ENCODE data around the gene NOM1.

The NOM1 gene

GRCh38 chr7:157016352-157017041 lies 67.0 kb downstream of the NOM1 start:
- no peak for DNase-seq

DNA sequence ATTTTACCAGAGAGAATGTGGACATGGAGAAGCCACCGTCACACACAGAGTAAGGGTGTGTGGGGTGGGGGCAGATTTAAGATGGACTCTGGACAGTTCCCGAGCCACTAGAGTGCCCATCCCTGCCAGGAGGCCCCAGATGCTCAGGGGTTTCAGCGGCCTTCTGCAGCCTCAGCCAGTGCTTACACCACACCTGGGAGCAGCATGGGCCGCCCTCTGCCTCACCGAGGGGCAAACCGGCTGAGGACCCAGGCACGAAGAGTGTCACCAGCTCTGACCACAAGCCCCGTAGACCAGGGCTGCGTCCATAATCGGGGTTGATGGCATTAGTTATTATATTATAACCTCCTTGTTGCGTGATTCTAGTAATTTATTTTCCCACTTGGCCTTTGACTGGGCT lies 67.6 kb downstream of the NOM1 start:
- DNase-seq = no peak

DNA sequence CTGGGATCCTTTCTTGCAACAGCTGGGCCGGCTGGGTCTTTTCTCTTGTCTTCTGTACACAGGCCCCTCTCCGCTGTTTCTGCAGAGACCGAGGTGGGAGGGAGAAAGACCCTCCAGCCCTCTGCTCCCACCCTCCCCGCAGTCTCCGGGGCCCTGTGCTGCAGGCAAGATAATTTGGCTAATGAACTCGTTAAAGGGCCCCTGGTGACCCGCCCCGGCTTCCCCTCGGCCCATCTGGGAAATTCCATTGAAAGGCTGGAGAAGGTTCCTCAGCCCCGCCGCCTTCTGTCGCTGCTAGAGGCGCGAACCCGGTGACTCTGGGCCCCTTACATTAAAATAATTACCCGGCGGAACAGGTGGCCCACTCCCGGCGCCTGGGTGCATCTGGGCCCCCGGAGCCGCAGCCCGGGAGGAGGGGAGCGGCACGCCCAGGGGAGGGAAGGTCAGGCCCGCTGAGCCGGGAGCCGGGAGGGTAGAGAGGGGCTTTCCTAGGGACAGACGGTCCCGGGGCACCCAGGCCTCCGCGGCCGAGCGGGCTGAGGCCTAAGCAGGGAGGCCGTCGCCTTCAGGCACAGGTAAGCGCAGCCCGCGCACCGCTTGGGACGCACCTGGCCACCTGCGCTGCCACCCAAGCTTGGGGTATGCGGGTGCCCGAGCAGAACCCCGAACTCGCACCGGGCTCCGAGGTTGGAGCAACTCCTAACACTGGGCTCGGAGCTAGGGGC lies 68.3 kb downstream of the NOM1 start:
- DNase-seq = no peak

GRCh38 chr7:157018328-157018996 lies 69.0 kb downstream of the NOM1 start:
- DNase-seq = no peak

DNA sequence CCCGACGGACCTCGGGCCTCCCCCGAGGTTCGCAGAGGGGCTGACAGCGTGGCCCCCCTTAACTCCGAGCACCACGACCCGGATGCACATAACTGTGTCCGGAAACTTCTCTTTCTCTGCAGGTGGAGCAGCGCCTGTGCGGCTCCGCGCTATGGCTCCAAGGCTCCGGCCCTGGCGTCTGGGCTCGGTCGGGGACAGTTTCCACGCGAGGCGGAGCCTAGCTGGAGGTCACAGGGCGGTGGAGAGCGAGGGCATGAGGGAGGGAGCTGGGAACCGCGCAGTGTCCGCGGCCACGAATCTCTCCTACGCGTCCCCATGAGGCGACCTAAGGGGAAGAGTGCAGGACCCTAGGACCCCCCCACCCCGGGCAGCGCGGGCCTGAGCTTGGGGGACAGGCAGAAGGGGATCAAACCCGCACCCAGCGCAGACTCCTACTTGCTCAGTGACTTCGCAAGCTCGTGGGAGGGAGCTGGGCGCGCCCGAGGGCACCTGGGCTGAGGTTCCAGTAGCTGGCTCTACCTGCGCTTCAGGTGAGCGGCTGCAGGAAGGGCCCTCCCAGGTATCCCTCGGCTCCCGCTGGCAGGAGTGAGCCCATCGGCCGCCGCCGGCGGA lies 69.6 kb downstream of the NOM1 start:
- DNase-seq = no peak

DNA sequence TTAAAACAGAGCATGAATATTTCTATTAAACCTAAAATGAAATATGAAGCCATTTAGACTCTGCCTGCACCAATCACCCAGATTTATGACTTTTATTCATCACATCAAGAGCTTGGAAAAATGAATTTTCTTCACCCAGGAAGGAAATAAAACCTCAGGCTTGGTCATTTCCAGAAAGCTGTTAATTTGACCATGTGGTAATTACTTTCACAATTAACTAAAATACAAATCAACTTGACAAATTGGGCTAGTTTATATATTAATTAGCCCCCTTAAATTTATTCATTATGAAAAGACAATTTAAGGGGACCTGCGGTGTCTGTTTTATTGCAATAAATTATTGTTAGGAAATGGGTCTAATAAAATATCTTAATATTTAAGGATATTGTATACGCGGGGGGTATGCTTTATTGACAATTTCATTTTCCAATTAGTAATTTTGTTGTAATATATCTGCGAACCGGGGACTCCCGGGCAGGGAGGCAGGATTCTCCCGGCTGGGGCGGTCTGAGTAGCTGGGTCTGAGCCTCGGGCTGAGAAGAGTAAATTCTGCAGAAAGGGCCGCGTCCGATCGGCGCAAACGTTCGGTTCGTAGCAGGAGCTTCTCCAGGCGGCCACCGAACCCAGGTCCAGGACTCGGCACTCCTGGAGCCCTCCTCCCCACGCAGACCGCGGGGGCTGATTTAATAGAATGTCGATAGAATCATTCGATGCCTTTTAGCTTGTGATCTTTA lies 70.4 kb downstream of the NOM1 start:
- DNase-seq = no peak

DNA sequence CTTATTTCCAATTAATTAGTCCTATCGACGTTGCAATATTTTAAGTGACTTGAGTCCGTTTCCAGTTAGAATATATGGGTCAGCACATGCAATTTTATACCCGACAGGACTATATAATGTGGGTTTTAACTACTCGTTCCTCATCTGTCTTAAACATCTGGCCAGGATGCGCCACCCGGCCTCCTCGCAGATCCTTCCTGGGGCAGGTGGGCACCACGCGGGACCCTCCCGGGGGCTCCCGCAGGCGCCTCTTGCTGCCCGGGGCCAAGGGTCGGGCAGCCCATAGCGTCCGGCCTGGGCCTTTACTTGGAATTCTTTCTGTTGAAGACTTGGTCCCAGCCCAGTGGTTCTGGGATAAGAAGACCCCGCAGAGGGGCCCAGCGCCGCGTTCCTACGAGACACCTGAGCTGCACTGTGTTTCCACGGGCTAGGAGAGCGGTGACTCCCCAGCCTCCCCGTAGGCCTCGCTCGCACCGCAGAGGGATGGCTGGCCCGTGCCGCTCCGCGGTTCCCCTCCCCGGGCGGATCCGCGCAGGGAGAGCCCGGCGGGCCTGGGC lies 71.1 kb downstream of the NOM1 start:
- DNase-seq = no peak

DNA sequence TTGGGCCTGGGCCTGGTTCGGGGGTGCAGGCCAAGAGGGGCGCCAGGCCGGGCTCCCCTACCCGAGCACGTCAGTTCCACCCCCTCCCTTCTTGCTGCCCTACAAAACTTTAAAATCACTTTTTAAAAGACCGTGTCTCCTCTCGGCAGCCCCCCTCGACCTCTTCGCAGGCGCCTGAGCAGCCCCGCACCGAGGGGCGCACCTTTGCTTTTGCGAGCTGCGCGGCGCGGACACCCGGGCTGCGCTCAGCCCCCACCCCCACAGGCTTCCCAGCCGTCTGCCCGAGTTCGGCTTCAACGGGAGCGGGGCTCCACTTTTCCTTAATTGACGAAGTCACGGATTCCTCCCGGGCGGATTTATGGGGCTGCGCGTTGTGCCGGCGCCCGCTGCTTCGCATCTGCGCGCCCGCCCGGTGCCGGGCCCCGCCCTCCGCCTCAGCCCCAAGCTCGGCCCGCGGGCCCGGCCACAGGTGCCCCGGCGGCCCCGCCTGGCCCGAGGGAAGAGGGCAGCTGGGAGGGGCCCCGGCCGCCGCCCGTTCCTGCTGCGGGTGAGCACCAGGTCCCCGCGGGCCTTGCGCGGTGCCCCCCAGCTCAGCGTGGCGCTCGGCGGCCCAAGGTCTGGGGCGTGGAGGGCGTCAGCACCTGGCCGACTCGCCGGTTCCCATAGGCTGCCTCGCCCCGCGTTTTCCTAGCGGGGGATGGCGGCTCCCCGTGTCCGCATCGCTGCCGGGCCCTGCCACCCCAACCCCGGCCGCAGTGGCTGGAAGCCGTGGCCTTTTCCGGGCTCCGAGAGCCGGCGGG lies 71.8 kb downstream of the NOM1 start:
- DNase-seq = no peak

DNA sequence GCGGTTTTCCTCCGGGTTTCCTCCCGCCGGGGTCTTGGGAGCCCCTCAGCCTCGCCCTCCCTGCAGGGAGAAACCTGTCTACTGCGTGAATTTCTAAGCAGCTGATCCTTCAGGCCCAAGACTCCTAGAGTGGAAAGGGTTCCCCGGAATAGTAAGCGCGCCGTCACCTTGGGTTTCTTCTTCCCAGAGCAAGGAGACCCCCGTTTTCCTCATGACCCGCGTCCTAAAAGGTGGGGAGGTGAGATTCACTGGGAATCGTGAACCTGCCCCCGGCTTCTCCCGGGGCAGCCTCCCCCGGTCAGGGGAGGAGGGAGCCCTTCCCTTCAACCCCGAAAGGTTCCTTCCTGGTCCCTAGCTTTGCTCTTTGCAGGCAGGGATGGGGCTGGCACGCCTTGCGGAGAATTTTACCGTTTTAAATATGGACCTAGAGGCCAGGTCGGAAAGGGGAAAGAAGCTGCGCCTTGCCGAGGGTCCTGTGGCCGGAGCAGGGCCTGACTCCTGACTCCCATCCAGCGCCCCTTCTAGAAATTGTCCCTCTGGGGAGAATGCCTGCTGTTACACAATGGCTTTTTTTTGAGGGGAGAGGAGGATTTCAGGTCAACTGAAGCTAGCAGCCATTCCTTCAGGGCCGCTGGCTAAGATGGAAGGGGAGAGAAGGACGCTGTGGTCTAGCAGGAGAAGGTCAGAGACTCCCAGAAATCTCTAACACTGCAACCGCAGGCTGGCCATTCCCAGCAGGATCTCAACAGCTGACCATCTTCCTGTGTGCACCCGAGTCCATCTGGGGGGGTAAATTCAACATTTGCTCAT lies 72.6 kb downstream of the NOM1 start:
- no peak for DNase-seq

Measured in effector CD8-positive, alpha-beta T cell (primary cell).